ENCODE results near the gene FAM117B. TPM values are rescaled to one million over a fixed set of nuclear protein-coding genes. Genes with fewer than 3 reads are reported as not detected.

Gene FAM117B
- total RNA-seq (10 to 100 TPM in 1 of 6 donors, 1 to 10 TPM in 5; 3.9 to 12.4 (median 6.6) TPM), polyA plus RNA-seq (1 to 10 TPM; 2.5 to 3.0 TPM)

GRCh38 chr2:202634556-202635427, at the start of gene FAM117B:
TSS of gene FAM117B (plus strand) at chr2:202634969. CDS start at chr2:202635188, 219 bp downstream.
- FAIRE-seq (peak; percentile 81), DNase-seq (peak; percentile 97 to 99 (median 98)), ATAC-seq (peak; percentile 88 to 96 (median 90))
- TF ChIP-seq CTCF (IDR thresholded peaks at IDR 0.05), result no peak
- Histone ChIP-seq H3K27me3 (no peaks in the 10 kb centered on the region), H3K27ac (peak within 1 kb of the TSS; percentile 86 to 99 (median 96)), H3K4me1 (peaks cover 11 to 30% (median 25%) of the 10 kb centered on the region in 3 donors), H3K9me3 (no peaks in the 10 kb centered on the region), H3K4me3 (peak within 1 kb of the TSS; percentile 89 to 97 (median 93)), H3K36me3 (no peaks in the 10 kb centered on the region)
- 0 to 1% methylated on average over 45 to 80 of the region's 80 CpGs for WGBS, 2 donors
- intact Hi-C loops (cut with DNase I), result no loop called here

GRCh38 chr2:202588647-202589581, 45.9 kb upstream of the FAM117B start:
- ATAC-seq (peak; percentile 87 to 99 (median 99)), FAIRE-seq (no peak), DNase-seq (peak; percentile 39 to 72 (median 64))
- WGBS, 2 donors, result 24 to 27% methylated on average over 17 of the region's 17 CpGs
- Histone ChIP-seq H3K4me1 (peaks cover 0 to 6% (median 5%) of the 10 kb centered on the region in 3 donors), H3K36me3 (no peaks in the 10 kb centered on the region), H3K4me3 (no peak overlapping the region), H3K27ac (no peak overlapping the region), H3K9me3 (no peaks in the 10 kb centered on the region), H3K27me3 (no peaks in the 10 kb centered on the region)
- intact Hi-C loops (cut with DNase I), result no loop called here
- TF ChIP-seq CTCF (IDR thresholded peaks at IDR 0.05), result peak; percentile 81 to 91 (median 88)

- no peak for FAIRE-seq
- H3K4me3 ChIP-seq, result no peak overlapping the region
- no peak overlapping the region for H3K27ac ChIP-seq
- H3K36me3 ChIP-seq, result no peaks in the 10 kb centered on the region
- H3K9me3 ChIP-seq, result no peaks in the 10 kb centered on the region
- DNase-seq, result no peak
- intact Hi-C loops (cut with DNase I), result no loop called here
- no peak for TF ChIP-seq CTCF (IDR thresholded peaks at IDR 0.05)
- ATAC-seq, result peak in 2 of 4 donors; percentile 17 to 22
- WGBS, 2 donors, result 87 to 94% methylated on average over 4 of the region's 4 CpGs
- H3K4me1 ChIP-seq, result peaks cover 0 to 6% (median 5%) of the 10 kb centered on the region in 3 donors
- H3K27me3 ChIP-seq, result no peaks in the 10 kb centered on the region
Measured at GRCh38 chr2:202589582-202589949, 45.2 kb upstream of the FAM117B start.

GRCh38 chr2:202592566-202592965, 42.2 kb upstream of the FAM117B start:
- no peak for FAIRE-seq
- Histone ChIP-seq H3K27me3 (no peaks in the 10 kb centered on the region), H3K9me3 (no peaks in the 10 kb centered on the region), H3K4me3 (no peak overlapping the region), H3K36me3 (no peaks in the 10 kb centered on the region), H3K27ac (no peak overlapping the region), H3K4me1 (peaks cover 0 to 6% (median 5%) of the 10 kb centered on the region in 3 donors)
- WGBS, 2 donors, result 81 to 83% methylated on average over 2 of the region's 2 CpGs
- TF ChIP-seq CTCF (IDR thresholded peaks at IDR 0.05), result no peak
- ATAC-seq, result no peak
- intact Hi-C loops (cut with DNase I), result no loop called here
- no peak for DNase-seq
